HG02623 (cell line): ENCODE measurements around the gene SPPL2C.

ENCODE experiments used
- ATAC-seq: cut with Tn5 transposase; IDR thresholded peaks from one replicate; pipeline ENCODE4 v1.9.1; 2021; ENCODE audit warnings: moderate library complexity; ENCODE audit not compliant: unreplicated experiment

The SPPL2C gene

DNA sequence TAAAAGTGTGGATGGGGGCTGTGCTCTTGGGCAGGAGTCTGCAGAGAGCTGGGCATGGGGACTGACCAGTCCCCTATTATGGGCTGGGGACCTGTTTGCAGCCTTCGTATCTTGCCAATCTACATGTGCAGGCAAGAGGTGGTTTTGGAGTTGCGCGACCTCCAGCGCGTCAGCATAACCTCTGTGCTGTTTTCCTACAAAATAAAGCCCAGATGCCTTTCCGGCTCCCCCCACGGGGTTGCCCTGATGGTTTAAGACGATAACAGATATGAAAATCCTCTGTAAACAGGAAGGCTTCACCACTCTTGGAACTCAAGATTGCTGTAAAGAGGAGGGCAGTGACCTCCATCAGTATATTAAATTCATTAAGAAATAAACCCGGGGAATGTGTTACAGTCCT is 16.5 kb upstream of the SPPL2C start:
- no peak for ATAC-seq

DNA sequence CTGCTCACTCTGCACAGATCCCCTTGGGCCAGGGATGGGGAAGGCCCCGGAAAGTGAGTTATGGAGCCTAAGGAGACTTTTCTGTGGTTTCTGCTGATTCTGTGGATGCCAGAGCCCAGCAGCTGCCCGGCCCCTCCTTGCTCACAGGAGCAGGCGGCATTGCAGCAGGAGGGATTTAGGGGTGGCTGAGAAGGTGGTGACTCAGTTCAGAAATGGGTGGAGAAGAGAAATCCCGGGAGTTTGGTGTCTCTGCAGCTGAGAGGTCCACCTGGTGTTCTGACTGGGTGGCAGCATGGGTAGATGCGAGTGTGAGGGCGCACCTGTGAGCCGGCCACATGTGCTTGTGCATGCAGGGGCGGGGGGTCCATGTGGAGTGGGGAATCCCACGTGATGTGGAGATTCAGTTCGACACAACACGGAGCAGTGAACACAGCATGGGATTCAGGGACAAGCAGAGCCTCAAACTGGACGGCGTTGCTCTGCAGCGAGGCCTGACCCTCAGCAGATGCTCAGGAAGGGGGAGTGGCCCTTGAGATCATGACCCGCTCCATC is 16.0 kb upstream of the SPPL2C start:
- ATAC-seq, result no peak

- no peak for ATAC-seq
Observed at GRCh38 chr17:45833920-45834319, 10.8 kb upstream of the SPPL2C start.

- ATAC-seq, result no peak
Observed at GRCh38 chr17:45834471-45835396, 9.9 kb upstream of the SPPL2C start.

- no peak for ATAC-seq
Observed at GRCh38 chr17:45835481-45835880, 9.2 kb upstream of the SPPL2C start.

GRCh38 chr17:45836047-45837044 is 8.3 kb upstream of the SPPL2C start:
- ATAC-seq, result no peak

DNA sequence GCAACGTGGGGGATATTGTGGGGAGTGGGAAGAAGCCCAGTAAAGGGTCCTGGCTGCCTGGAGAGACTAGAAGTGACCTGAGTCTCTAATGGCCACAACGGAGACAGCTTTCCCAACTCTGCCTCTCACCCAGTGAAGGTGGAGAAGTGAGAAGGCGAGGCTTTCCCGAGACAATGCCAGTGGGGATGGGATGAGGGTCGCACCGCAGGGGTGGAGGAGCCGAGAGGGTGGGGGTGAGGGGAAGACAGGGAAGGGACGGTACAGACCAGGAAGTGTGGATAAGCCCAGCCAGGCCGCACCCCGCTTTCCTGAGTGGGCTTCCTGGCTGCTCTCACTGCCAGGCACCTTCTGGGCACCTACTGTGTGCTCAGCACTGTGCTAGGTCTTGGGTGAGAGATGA is 7.5 kb upstream of the SPPL2C start:
- no peak for ATAC-seq

DNA sequence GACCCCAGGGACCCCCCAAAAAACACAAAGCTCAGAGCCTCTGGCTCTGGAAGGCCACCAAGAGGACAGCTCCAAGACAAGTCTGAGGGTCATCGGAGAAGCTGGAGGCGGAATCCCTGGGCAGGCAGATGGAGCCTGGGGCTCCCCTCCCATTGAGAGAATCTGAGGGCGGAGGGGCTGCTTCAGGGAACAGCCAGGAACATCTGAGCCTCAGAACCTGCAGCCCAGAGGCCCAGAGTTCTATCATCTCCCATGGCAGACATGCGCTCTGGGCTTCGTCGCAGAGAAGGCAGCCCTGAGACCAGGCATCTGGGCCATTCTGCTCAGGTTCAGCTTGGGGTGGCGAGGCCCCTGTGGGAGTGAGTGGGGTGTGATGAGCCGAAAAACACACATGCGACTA is 7.1 kb upstream of the SPPL2C start:
- no peak for ATAC-seq

GRCh38 chr17:45838751-45839295 is 5.9 kb upstream of the SPPL2C start:
- ATAC-seq, result no peak

DNA sequence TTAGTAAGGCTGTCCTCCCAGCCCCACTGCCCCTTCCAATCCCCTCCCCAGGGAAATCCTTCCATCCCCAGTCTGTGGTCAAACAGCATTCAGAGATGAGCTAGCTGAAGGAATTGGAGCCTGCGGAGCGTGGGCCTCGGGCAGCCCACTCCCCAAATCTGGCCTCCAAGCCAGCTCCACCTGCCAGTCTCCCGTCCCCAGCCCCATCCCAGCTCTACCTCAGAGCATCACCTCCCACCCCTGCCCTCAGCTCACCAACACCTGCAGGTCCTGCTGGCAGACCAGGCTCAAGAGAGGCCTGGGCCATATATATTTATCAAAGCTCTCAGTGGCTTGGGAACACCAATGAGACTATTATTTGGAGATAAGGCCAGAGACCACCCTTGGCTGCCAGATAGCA is 5.2 kb upstream of the SPPL2C start:
- ATAC-seq, result no peak

GRCh38 chr17:45841186-45841585 is 3.5 kb upstream of the SPPL2C start:
- ATAC-seq, result no peak

DNA sequence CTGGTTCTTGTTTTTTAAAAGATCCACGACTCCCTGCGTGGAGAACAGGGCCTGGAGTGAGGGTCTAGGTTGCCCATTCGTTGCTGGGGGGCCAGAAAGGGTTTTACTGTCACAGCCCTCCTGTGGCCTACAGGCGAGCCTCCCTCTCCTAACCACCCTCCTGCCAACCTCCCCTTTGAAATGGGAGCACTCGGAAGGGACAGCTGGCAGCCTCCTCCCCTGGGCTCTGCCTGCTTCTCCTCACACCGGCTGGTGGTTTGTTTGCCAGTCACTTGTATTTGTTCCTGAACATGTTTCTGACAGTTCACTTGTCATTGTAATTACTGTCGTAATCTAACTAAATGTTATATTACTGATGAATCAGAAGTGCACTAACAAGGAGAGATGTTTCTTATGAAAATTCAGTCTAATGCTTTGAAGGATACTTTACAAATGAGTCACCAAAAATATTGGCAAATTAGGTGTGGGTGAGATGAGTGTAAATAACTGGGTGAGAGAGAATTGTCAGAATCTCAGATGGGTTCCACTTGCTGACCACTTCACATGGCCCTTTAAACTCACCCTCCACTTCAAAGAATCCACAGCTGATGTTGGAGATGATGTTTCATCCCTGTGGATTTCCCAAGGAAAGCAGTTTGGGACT is 2.7 kb upstream of the SPPL2C start:
- no peak for ATAC-seq

GRCh38 chr17:45843722-45844121 is 959 bp upstream of the SPPL2C start:
- ATAC-seq, result no peak

DNA sequence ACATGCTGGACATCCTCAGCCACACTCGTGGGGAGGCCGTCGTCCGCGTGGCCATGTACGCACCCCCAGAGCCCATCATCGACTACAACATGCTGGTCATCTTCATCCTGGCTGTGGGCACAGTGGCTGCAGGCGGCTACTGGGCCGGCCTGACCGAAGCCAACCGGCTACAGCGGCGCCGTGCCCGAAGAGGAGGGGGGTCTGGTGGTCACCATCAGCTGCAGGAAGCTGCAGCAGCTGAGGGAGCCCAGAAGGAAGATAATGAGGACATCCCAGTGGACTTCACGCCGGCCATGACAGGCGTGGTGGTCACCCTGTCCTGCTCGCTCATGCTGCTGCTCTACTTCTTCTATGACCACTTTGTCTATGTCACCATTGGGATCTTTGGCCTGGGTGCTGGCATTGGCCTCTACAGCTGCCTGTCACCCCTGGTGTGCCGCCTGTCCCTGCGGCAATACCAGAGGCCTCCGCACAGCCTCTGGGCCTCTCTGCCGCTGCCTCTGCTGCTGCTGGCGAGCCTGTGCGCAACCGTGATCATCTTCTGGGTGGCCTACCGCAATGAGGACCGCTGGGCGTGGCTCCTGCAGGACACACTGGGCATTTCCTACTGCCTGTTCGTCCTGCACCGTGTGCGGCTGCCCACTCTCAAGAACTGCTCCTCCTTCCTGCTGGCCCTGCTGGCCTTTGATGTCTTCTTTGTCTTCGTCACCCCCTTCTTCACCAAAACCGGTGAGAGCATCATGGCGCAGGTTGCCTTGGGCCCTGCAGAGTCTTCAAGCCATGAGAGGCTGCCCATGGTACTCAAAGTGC is 900 bp downstream of the SPPL2C start:
- no peak for ATAC-seq

DNA sequence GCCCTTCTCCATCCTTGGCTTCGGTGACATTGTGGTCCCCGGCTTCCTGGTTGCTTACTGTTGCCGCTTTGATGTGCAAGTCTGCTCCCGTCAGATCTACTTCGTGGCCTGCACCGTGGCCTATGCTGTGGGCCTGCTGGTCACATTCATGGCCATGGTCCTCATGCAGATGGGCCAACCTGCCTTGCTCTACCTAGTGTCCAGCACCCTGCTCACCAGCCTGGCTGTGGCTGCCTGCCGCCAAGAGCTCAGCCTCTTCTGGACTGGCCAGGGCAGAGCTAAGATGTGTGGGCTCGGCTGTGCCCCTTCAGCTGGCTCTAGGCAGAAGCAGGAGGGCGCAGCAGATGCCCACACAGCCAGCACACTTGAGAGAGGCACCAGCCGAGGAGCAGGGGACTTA is 1.5 kb downstream of the SPPL2C start:
- no peak for ATAC-seq

DNA sequence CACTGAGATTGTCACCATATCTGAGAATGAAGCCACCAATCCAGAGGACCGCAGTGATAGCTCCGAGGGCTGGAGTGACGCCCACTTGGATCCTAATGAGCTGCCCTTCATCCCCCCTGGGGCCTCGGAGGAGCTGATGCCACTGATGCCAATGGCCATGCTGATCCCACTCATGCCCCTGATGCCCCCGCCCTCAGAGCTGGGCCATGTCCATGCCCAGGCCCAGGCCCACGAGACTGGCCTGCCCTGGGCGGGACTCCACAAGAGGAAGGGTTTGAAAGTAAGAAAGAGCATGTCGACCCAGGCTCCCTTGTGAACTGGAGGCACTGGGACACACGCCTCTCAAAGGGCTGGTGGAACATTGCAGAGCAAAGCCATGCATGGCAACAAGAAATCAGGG is 2.0 kb downstream of the SPPL2C start:
- no peak for ATAC-seq

GRCh38 chr17:45847101-45847500 is 2.4 kb downstream of the SPPL2C start:
- no peak for ATAC-seq

DNA sequence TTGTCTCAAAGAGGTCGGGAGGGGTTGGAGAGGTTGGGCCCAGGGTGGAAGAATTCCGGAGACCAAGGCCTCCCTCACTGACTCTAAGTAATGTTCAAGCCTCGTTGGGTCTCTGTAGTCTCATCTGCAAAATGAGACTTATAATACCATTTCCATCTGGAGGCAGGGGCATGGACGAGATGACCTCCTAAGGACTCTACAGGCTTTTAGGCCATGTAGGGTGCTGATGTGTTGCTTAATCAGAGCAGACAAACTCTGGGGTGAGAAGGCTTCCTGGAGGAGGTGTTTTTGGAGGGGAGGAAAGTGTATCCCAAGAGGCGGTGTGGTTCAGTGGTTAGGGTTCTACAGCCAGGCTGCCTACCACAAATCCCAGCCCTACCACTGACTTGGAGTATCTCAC is 3.1 kb downstream of the SPPL2C start:
- ATAC-seq, result no peak

GRCh38 chr17:45848405-45848804 is 3.7 kb downstream of the SPPL2C start:
- ATAC-seq, result no peak
